HG03060 (cell line): ENCODE measurements around the gene VN1R2.
"Not testable (repeated sequence)": the region's sequence is repeated elsewhere in the genome, so short reads cannot be mapped to it uniquely, and the experiment has no call there.

Experiments
- ATAC-seq: cut with Tn5 transposase; IDR thresholded peaks from one replicate; pipeline ENCODE4 v1.9.1; 2021; ENCODE audit warnings: low read depth, moderate number of reproducible peaks; ENCODE audit not compliant: unreplicated experiment

Gene VN1R2, protein sequence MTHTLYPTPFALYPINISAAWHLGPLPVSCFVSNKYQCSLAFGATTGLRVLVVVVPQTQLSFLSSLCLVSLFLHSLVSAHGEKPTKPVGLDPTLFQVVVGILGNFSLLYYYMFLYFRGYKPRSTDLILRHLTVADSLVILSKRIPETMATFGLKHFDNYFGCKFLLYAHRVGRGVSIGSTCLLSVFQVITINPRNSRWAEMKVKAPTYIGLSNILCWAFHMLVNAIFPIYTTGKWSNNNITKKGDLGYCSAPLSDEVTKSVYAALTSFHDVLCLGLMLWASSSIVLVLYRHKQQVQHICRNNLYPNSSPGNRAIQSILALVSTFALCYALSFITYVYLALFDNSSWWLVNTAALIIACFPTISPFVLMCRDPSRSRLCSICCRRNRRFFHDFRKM

DNA sequence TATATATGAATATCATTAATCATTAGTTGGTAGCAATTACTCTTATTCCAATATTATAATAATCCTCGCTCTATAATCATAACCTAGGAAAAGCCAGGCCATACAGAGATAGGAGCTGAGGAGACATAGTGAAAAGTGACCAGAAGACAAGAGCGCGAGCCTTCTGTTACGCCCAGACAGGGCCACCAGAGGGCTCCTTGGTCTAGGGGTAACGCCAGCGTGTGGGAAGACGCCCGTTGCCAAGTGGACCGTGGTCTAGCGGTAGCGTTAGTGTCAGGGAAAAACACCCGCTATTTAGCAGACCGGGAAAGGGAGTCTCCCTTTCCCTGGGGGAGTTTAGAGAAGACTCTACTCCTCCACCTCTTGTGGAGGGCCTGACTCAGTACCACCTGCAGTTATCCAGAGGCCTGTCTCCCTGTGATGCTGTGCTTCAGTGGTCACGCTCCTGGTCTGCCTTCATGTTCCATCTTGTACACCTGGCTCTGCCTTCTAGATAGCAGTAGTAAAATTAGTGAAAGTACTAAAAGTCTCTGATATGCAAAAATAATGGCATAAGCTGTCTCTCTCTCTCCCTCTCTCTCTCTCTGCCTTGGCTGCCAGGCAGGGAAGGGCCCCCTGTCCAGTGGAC lies at the start of gene VN1R2:
Gene VN1R2 (plus strand): TSS at position 578 of the 628 bp plus-strand sequence. CDS start 84 bp downstream, outside the sequence.
- not testable (repeated sequence) for ATAC-seq

DNA sequence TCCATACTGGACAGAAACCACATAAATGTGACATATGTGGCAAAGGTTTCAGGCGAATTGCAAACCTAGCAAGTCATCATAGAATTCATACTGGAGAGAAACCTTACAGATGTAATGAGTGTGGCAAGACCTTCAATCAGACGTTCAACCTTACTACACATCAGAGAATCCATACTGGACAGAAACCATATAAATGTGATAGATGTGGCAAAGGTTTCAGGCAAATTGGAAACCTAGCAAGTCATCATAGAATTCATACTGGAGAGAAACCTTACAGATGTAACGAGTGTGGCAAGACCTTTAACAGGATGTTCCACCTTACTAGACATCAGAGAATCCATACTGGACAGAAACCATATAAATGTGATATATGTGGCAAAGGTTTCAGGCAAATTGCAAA lies 46.5 kb upstream of the VN1R2 start:
- not testable (repeated sequence) for ATAC-seq

- no peak for ATAC-seq
Observed at GRCh38 chr19:53212703-53213320, 45.3 kb upstream of the VN1R2 start.

- ATAC-seq = not testable (repeated sequence)
Observed at GRCh38 chr19:53222716-53223115, 35.4 kb upstream of the VN1R2 start.

DNA sequence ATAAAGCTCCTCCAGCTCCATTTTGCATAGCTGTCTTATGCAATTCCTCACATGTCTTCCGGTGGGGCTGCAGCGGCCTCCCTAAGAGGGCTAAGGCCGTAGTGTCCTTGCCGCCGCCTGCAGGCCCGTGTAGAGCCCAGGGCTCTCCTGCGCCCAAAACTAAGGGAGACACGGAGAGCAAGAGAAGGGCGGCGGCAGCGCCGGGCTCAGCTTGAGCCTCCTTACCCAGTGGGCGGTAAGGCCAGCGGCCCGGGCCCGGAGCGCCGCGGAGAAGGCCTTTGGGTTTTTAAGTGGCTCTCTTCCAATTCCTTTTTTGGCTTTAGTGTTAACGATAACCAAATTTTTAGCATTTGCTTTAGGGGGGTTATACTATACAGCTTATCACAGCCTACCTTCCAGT lies 33.5 kb upstream of the VN1R2 start:
- no peak for ATAC-seq

- ATAC-seq = no peak
Observed at GRCh38 chr19:53237114-53237777, 20.8 kb upstream of the VN1R2 start.

DNA sequence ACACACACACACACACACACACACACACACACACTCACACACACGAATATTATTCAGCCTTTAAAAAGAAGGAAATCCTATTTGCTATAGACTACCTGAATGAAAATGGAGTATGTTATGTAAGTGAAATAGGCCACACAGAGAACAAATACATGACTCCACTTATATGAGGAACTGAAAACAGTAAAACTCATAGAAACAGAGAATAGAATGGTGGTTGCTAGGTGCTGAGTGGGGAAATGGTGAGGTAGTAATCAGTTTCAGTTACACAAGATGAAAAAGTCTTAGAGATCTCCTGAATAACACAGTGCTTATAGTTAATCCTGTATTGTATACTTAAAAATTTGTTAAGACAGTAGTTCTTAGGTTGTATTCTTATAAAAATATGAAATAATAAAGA lies 11.6 kb upstream of the VN1R2 start:
- ATAC-seq = no peak

GRCh38 chr19:53254411-53255341 lies 3.4 kb upstream of the VN1R2 start, which contains the start of gene ZNF677:
TSS of gene ZNF677 (minus strand) at chr19:53254873. CDS start at chr19:53251550, 3,323 bp downstream.
- no peak for ATAC-seq

DNA sequence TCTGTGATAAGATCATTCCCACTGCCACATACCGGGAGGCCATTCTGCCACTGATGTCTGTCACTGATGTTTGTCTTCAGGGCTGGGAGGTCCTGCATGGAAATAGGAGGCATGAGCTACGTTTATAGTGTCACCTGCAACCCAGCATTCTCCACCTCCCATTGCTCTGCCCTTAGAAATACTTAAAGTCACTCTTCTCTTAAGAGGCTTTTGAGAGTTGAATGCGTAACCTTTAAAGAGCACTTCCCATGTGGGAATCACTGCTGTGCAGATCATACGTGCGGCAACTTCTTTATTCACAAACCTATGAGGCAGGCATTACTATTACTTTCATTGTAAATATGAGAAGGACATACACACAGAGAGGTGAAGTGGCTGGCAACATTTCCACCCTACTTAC lies 9.5 kb downstream of the VN1R2 start, which contains the start of gene VN1R4:
Gene VN1R4 (minus strand): TSS at position 101 of the 400 bp plus-strand sequence. CDS start 58 bp downstream, at position 43.
- not testable (repeated sequence) for ATAC-seq

- not testable (repeated sequence) for ATAC-seq
Observed at GRCh38 chr19:53269861-53270260, 11.8 kb downstream of the VN1R2 start.

- no peak for ATAC-seq
Observed at GRCh38 chr19:53272044-53272443, 14.0 kb downstream of the VN1R2 start.

DNA sequence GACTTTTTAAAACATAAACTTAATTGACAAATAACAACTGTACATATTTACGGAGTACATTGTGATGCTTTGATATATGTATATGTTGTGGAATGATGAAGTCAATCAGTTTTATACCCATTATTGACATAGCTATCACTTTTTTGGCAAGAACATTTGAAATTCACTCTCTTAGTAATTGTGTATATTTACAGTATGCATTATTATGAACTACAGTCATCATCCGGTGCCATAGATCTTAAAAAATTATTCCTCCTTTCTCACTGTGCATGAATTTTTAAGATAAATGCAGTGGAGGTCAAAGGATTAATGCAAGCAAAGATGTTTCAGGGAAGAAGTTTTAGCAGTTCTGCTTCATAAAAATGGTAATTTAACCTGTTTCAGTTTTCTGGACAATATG lies 17.4 kb downstream of the VN1R2 start:
- ATAC-seq = no peak

DNA sequence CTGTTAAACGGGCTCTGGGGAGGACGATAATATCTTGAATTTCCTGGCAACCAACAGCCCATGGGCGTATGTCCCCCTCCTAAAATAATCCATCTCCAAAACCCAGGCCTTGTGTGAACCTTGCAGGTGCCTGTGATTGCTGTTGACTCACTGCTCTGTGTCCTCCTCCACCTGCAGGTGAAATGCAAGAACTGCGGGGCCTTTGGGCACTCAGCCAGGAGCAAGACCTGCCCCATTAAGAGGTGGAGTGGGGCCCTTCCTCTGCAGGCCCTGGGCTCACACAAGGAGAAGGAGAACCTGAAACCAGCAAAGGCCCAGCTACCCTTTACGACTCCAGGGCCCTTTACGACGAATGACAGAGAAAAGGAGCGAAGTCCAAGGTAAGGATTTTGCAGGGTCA lies 23.9 kb downstream of the VN1R2 start:
- not testable (repeated sequence) for ATAC-seq

DNA sequence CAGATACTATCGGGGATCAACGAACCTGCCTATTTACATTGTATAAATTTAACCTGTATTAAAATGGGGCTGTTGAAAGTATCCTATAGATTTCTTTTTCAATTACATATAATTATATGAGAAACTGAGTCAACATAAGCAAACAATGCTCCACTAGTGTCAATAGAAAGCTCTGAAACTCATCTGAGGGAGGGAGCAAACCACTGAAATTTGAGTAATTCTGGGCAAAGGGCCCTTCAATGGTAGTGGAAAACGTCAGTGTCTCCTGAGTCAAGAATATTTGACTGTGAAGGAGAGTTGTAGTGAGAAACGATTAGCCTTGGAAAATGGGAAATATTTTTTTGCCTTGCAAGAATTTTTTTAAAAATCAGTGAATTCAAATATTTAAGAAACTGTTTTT lies 27.0 kb downstream of the VN1R2 start:
- ATAC-seq = no peak

GRCh38 chr19:53290758-53291549 lies 32.9 kb downstream of the VN1R2 start:
- no peak for ATAC-seq

- ATAC-seq = no peak
Observed at GRCh38 chr19:53294786-53295441, 36.8 kb downstream of the VN1R2 start.

GRCh38 chr19:53301341-53301740 lies 43.2 kb downstream of the VN1R2 start:
- ATAC-seq = not testable (repeated sequence)

DNA sequence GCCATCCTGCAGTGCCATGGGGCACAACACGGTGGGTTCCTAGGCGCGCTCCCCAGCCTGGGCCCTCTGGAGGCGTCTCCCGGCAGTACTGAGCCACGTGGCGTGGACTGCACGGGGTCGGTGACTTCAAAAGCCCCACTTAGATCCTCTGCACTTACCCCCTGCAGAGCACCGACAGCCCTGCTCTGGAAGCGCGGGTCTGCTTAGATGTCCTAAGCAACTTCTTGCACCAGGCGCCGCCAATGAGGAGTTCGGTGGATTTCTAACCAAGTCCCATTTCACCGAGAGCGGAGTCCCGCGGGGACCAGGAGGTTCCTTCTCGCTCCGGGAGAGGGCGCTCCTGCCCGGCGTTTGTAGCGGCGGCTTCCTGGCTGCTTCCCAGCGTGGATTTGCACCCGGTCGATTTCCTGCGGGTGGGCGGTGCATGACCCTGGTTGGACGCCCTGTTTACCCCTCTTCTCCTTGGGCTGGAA lies 50.3 kb downstream of the VN1R2 start:
- no peak for ATAC-seq
